ENCODE results near the gene RFWD3.

DNA sequence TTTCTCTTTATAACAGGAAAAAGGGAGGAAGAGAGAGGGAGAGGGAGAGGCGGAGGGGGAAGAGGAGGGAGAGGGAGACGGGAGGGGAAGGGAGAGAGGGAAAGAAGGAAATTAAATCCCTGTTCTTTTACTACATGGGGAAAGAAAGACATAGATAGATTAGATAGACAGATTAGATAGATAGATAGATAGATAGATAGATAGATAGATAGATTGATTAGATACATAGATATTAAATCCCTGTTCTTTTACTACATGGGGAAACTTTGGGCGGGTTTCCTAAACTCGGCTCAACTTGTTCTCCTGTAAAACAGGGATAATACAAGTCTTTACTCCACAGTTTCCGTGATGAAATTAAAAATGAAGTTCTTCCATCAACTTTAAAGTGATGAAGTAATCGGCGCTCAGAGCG is 661 bp downstream of the RFWD3 start:
- TF ChIP-seq POLR2AphosphoS5 (IDR thresholded peaks at IDR 0.05; ENCODE audit: low read depth, low read length) (no peak), POLR2A (IDR thresholded peaks at IDR 0.05; ENCODE audit: low read depth, low read length) (no peak)
